ENCODE results near the gene SPRTN. TPM values are rescaled to one million over a fixed set of nuclear protein-coding genes. Genes with fewer than 3 reads are reported as not detected.

Gene SPRTN
- total RNA-seq, 2 experiments from 2014 or later, result 6.8 to 7.7 TPM

- ChIA-PET CTCF (interaction anchor here (1.1 to 1.3 kb wide), 2 partner anchors 26 to 291 kb away, joined by 3 read pairs; partner anchors contain the start of genes EXOC8 and SPRTN), POLR2A (interaction anchor here (0.8 to 1.0 kb wide), 2 partner anchors 300 to 492 kb away, joined by 3 read pairs; no protein-coding TSS in a partner anchor)
- Mint-ChIP-seq H3K9me3 (no peaks in the 10 kb centered on the region), H3K4me1 (ENCODE audit: low read depth) (no peaks in the 10 kb centered on the region), H3K27me3 (no peaks in the 10 kb centered on the region), H3K27ac (no peak overlapping the region), H3K4me3 (no peak overlapping the region), H3K36me3 (ENCODE audit: low read depth) (no peaks in the 10 kb centered on the region)
- DNase-seq (no peak), ATAC-seq (no peak)
- TF ChIP-seq, protein P1, sequence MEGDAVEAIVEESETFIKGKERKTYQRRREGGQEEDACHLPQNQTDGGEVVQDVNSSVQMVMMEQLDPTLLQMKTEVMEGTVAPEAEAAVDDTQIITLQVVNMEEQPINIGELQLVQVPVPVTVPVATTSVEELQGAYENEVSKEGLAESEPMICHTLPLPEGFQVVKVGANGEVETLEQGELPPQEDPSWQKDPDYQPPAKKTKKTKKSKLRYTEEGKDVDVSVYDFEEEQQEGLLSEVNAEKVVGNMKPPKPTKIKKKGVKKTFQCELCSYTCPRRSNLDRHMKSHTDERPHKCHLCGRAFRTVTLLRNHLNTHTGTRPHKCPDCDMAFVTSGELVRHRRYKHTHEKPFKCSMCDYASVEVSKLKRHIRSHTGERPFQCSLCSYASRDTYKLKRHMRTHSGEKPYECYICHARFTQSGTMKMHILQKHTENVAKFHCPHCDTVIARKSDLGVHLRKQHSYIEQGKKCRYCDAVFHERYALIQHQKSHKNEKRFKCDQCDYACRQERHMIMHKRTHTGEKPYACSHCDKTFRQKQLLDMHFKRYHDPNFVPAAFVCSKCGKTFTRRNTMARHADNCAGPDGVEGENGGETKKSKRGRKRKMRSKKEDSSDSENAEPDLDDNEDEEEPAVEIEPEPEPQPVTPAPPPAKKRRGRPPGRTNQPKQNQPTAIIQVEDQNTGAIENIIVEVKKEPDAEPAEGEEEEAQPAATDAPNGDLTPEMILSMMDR (IDR thresholded peaks at IDR 0.05), result no peak
- intact Hi-C loops (cut with micrococcal nuclease), result no loop called here
These were observed 26.2 kb upstream of the SPRTN start for GRCh38 chr1:231311720-231312431.

DNA sequence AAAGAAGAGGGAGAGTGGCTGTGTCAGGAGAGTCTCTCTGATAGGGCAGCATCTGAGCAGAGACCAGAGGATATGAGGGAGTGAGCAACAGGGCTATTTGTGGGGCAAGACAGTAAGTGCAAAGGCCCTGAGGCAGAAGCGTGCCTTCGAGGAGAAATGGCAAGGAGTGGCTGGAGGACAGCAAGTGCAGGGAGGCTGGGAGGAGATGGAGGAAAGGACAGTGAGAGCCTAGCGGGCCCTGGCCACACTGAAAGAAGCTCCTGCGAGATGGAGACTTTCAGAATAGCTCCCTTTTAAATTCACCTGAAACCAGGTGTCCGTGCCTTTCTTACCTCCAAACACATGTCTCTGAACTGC, 25.7 kb upstream of the SPRTN start:
- CTCF ChIA-PET, result interaction anchor here (1.1 to 1.3 kb wide), 2 partner anchors 25 to 291 kb away, joined by 3 read pairs; partner anchors contain the start of genes EXOC8 and SPRTN

GRCh38 chr1:231313661-231314060, 24.4 kb upstream of the SPRTN start:
- Mint-ChIP-seq H3K27me3 (no peaks in the 10 kb centered on the region), H3K27ac (no peak overlapping the region), H3K4me1 (ENCODE audit: low read depth) (no peaks in the 10 kb centered on the region), H3K4me3 (no peak overlapping the region), H3K36me3 (ENCODE audit: low read depth) (no peaks in the 10 kb centered on the region), H3K9me3 (no peaks in the 10 kb centered on the region)
- ChIA-PET CTCF (interaction anchor here (0.8 to 1.0 kb wide), 2 partner anchors 22 to 100 kb away, joined by 3 read pairs; no protein-coding TSS in a partner anchor), POLR2A (no interaction called here)
- intact Hi-C loops (cut with micrococcal nuclease), result no loop called here
- TF ChIP-seq, protein P1 (IDR thresholded peaks at IDR 0.05), result no peak
- no peak for DNase-seq
- no peak for ATAC-seq

More for the DNA sequence above, 25.7 kb upstream of the SPRTN start:
- no peaks in the 10 kb centered on the region for H3K9me3 Mint-ChIP-seq
- ATAC-seq, result no peak
- no peak for DNase-seq
- no peak overlapping the region for H3K27ac Mint-ChIP-seq
- intact Hi-C loops (cut with micrococcal nuclease), result no loop called here
- H3K4me3 Mint-ChIP-seq, result no peak overlapping the region
- no peaks in the 10 kb centered on the region for H3K4me1 Mint-ChIP-seq (ENCODE audit: low read depth)
- TF ChIP-seq, protein P1 (IDR thresholded peaks at IDR 0.05), result no peak
- POLR2A ChIA-PET, result interaction anchor here (0.8 to 1.0 kb wide), 2 partner anchors 299 to 491 kb away, joined by 3 read pairs; no protein-coding TSS in a partner anchor
- no peaks in the 10 kb centered on the region for H3K36me3 Mint-ChIP-seq (ENCODE audit: low read depth)
- no peaks in the 10 kb centered on the region for H3K27me3 Mint-ChIP-seq

DNA sequence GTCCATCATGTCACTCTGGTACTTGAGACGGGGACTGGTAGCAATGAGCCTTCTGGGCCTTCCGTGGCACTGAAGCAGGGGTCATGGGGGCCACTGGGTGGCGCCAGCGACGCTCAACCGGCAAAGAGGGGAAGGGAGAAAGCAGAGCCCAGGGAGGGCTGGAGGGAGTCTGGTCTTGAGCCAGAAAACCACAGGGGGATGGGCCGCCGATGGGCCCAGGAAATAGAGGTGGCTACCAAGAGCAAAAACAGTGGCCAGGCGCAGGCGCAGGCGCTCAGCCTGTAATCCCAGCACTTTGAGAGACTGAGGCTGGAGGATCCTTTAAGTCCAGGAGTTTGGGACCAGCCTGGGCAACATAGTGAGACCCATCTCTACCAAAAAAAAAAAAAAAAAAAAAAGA, 22.2 kb upstream of the SPRTN start:
- CTCF ChIA-PET, result interaction anchor here (0.7 to 2.6 kb wide), 23 partner anchors 9 to 291 kb away, joined by 3 to 26 read pairs (median 4); partner anchors contain the start of genes EXOC8, SPRTN and TSNAX
- DNase-seq (peak; percentile 66), ATAC-seq (peak; percentile 93)
- H3K36me3 Mint-ChIP-seq (ENCODE audit: low read depth), result no peaks in the 10 kb centered on the region
- H3K4me3 Mint-ChIP-seq, result no peak overlapping the region
- H3K27me3 Mint-ChIP-seq, result no peaks in the 10 kb centered on the region
- POLR2A ChIA-PET, result interaction anchor here (0.6 kb wide), 1 partner anchor 39 kb away, joined by 3 read pairs; no protein-coding TSS in a partner anchor
- no peak overlapping the region for H3K27ac Mint-ChIP-seq
- intact Hi-C loops (cut with micrococcal nuclease), result no loop called here
- TF ChIP-seq, protein P1 (IDR thresholded peaks at IDR 0.05), result peak; percentile 54
- no peaks in the 10 kb centered on the region for H3K4me1 Mint-ChIP-seq (ENCODE audit: low read depth)
- no peaks in the 10 kb centered on the region for H3K9me3 Mint-ChIP-seq

Data from activated CD8-positive, alpha-beta T cell treated with anti-CD3 and anti-CD28 coated beads for 36 hours (primary cell).